OCI-LY3 (cell line): ENCODE results near the gene MFAP2.

Experiments
- H2AFZ ChIP-seq: fragments of 200-600, 300-600 bp; shearing (Covaris generic); 2 replicates; pipeline ENCODE4 v1.6.0; 2014; ENCODE audit warnings: antibody characterized with exemption, low read depth, low read length
- H3K27ac ChIP-seq: fragments of 200-600, 300-600 bp; sonication (generic); 2 replicates; pipeline ENCODE4 v1.5.1; 2014; ENCODE audit warnings: mild to moderate bottlenecking, low read length, moderate library complexity, mixed read lengths
- H3K27me3 ChIP-seq: fragments of 200-600, 300-600 bp; sonication (generic); 2 replicates; pipeline ENCODE4 v1.6.1; 2014; ENCODE audit warnings: low read depth, low read length, mixed read lengths
- H3K36me3 ChIP-seq: fragments of 200-600, 300-600 bp; sonication (generic); replicated peaks from 2 replicates; pipeline ENCODE3; 2014; ENCODE audit warnings: low read depth, low read length, mixed read lengths
- H3K4me1 ChIP-seq: fragments of 300-600, 200-600 bp; sonication (generic); 2 replicates; pipeline ENCODE4 v1.6.1; 2014; ENCODE audit warnings: low read length, mixed read lengths
- H3K4me2 ChIP-seq: fragments of 200-600, 300-600 bp; sonication (generic); 2 replicates; pipeline ENCODE4 v1.6.1; 2014; ENCODE audit warnings: low read length, mixed read lengths
- H3K4me3 ChIP-seq: fragments of 300-600, 200-600 bp; sonication (generic); 2 replicates; pipeline ENCODE4 v1.5.1; 2014; ENCODE audit warnings: antibody characterized with exemption, mild to moderate bottlenecking, low read length, moderate library complexity
- H3K79me2 ChIP-seq: fragments of 300-600, 200-600 bp; shearing (Covaris generic); 2 replicates; pipeline ENCODE4 v1.6.1; 2014; ENCODE audit warnings: mild to moderate bottlenecking, low read length, mixed read lengths
- H3K9ac ChIP-seq: fragments of 300-600, 200-600 bp; shearing (Covaris generic); 2 replicates; pipeline ENCODE4 v1.6.0; 2014; ENCODE audit warnings: mild to moderate bottlenecking, low read length, moderate library complexity
- H3K9me3 ChIP-seq: fragments of 200-600, 300-600 bp; shearing (Covaris generic); 2 replicates; pipeline ENCODE4 v1.6.1; 2014; ENCODE audit warnings: low read length, mixed read lengths; ENCODE audit not compliant: insufficient read depth
- H4K20me1 ChIP-seq: fragments of 200-600, 300-600 bp; sonication (generic); 2 replicates; pipeline ENCODE4 v1.6.1; 2016; ENCODE audit warnings: low read length, mixed read lengths; ENCODE audit not compliant: insufficient read depth
- EZH2phosphoT487 ChIP-seq: fragments of 200-600 bp; shearing (Covaris generic); IDR thresholded peaks from 2 replicates; pipeline ENCODE4 v1.6.1; 2018; ENCODE audit warnings: antibody characterized with exemption, mixed run types, low read depth
- TF ChIP-seq, protein P1 (sequence below): fragments of 200-600, 300-600 bp; sonication (generic); IDR thresholded peaks from 2 replicates; pipeline ENCODE4 v1.5.1; 2014; ENCODE audit warnings: antibody characterized with exemption, low read length, low read depth

Gene MFAP2

DNA sequence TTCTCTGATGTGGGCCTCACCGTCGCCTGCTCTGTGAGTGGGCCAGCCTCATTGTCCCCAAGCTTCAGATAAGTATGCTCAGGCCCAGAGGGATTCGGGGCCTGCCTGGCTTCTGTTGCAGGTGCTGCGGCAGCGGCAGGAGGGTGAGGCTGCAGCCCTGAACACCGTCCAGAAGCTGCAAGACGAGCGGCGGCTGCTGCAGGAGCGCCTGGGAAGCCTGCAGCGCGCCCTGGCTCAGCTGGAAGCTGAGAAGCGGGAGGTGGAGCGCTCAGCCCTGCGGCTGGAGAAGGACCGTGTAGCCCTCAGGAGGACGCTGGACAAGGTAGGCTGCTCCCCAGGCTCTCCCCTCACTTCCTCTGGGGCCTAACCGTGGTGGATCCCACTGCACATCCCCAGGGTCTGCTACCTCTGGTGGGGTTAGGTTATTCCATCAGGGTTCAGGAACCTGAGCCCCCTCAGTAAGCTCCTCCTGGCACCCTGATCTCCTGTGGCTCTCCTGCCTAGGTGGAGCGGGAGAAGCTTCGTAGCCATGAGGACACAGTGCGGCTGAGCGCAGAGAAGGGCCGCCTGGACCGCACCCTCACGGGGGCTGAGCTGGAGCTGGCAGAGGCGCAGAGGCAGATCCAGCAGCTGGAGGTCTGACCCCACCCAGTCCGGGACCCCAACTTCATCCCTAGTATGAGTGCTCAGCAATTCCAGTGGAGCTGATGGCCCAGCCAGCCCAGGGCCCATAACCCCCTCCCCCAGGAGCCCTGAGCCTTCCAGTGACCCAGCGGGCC, 10.1 kb downstream of the MFAP2 start:
- Histone ChIP-seq H3K9me3 (no peaks in the 10 kb centered on the region), H3K4me2 (no peak overlapping the region), H3K27ac (no peak overlapping the region), H3K27me3 (no peaks in the 10 kb centered on the region), H3K9ac (no peak overlapping the region), H3K4me3 (no peak overlapping the region), H2AFZ (no peak overlapping the region), H3K79me2 (no peaks in the 10 kb centered on the region), H3K36me3 (no peaks in the 10 kb centered on the region), H4K20me1 (no peaks in the 10 kb centered on the region), H3K4me1 (no peaks in the 10 kb centered on the region)
- no peak for TF ChIP-seq EZH2phosphoT487
- TF ChIP-seq, protein P1, sequence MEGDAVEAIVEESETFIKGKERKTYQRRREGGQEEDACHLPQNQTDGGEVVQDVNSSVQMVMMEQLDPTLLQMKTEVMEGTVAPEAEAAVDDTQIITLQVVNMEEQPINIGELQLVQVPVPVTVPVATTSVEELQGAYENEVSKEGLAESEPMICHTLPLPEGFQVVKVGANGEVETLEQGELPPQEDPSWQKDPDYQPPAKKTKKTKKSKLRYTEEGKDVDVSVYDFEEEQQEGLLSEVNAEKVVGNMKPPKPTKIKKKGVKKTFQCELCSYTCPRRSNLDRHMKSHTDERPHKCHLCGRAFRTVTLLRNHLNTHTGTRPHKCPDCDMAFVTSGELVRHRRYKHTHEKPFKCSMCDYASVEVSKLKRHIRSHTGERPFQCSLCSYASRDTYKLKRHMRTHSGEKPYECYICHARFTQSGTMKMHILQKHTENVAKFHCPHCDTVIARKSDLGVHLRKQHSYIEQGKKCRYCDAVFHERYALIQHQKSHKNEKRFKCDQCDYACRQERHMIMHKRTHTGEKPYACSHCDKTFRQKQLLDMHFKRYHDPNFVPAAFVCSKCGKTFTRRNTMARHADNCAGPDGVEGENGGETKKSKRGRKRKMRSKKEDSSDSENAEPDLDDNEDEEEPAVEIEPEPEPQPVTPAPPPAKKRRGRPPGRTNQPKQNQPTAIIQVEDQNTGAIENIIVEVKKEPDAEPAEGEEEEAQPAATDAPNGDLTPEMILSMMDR = no peak

- H4K20me1 ChIP-seq = no peaks in the 10 kb centered on the region
- H3K36me3 ChIP-seq = no peaks in the 10 kb centered on the region
- no peaks in the 10 kb centered on the region for H3K9me3 ChIP-seq
- H2AFZ ChIP-seq = no peak overlapping the region
- H3K79me2 ChIP-seq = no peaks in the 10 kb centered on the region
- no peak overlapping the region for H3K4me2 ChIP-seq
- H3K27ac ChIP-seq = no peak overlapping the region
- no peaks in the 10 kb centered on the region for H3K27me3 ChIP-seq
- H3K9ac ChIP-seq = no peak overlapping the region
- no peaks in the 10 kb centered on the region for H3K4me1 ChIP-seq
- no peak overlapping the region for H3K4me3 ChIP-seq
- no peak for TF ChIP-seq EZH2phosphoT487
- TF ChIP-seq, protein P1 = no peak
Observed at GRCh38 chr1:16969651-16970050, 10.8 kb downstream of the MFAP2 start.

GRCh38 chr1:16969057-16969611, 11.3 kb downstream of the MFAP2 start:
- Histone ChIP-seq H3K4me1 (no peaks in the 10 kb centered on the region), H3K9me3 (no peaks in the 10 kb centered on the region), H3K9ac (no peak overlapping the region), H2AFZ (no peak overlapping the region), H3K79me2 (no peaks in the 10 kb centered on the region), H4K20me1 (no peaks in the 10 kb centered on the region), H3K27me3 (no peaks in the 10 kb centered on the region), H3K36me3 (no peaks in the 10 kb centered on the region), H3K4me2 (no peak overlapping the region), H3K27ac (no peak overlapping the region), H3K4me3 (no peak overlapping the region)
- TF ChIP-seq, protein P1 = no peak
- no peak for TF ChIP-seq EZH2phosphoT487

DNA sequence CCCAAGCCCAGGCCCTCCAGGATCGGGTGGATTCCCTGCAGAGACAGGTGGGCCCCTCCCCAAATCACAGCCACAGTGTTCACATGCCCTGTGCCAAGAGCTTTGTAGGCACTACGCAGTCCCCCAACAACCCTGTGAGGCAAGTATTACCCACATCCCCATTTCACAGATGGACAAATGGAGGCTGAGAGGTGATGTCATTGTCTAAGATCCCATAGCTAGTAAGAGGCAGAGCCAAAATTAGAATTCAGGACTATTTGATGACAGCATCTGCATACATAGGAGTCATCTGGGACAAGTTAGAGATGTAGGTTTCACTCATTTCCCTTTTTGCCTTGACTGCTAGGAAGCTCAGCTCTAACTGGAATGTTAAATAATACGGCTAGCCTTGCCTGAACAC, 12.0 kb downstream of the MFAP2 start:
- no peak for TF ChIP-seq EZH2phosphoT487
- TF ChIP-seq, protein P1 = no peak
- H3K4me1 ChIP-seq = no peaks in the 10 kb centered on the region
- H3K27ac ChIP-seq = no peak overlapping the region
- no peaks in the 10 kb centered on the region for H3K9me3 ChIP-seq
- H3K4me3 ChIP-seq = no peak overlapping the region
- H4K20me1 ChIP-seq = no peaks in the 10 kb centered on the region
- H3K36me3 ChIP-seq = no peaks in the 10 kb centered on the region
- no peaks in the 10 kb centered on the region for H3K27me3 ChIP-seq
- H2AFZ ChIP-seq = no peak overlapping the region
- H3K4me2 ChIP-seq = no peak overlapping the region
- H3K79me2 ChIP-seq = no peaks in the 10 kb centered on the region
- H3K9ac ChIP-seq = no peak overlapping the region
